Fibroblast of the aortic adventitia (primary cell): ENCODE data around the gene SNCG. TPM values are rescaled to one million over a fixed set of nuclear protein-coding genes. Genes with fewer than 3 reads are reported as not detected.
"Not testable (repeated sequence)": the region's sequence is repeated elsewhere in the genome, so short reads cannot be mapped to it uniquely, and the experiment has no call there.

Experiments used
- DNase-seq: peaks from one replicate; pipeline ENCODE4 v3.0.0-alpha.2; 2010; ENCODE audit warnings: low read depth
- H3K4me3 ChIP-seq: 2 replicates; pipeline ENCODE4 v1.5.1; 2011; ENCODE audit warnings: low read depth, mild to moderate bottlenecking, control low read depth, low read length, moderate library complexity
- CTCF ChIP-seq: IDR thresholded peaks from 2 replicates; pipeline ENCODE4 v1.5.1; 2011; ENCODE audit warnings: mild to moderate bottlenecking, low read length, control low read depth, inconsistent platforms; ENCODE audit not compliant: insufficient read depth
- total RNA-seq: library from RNA; depleted of rRNA; stranded (reverse); fragments of >200 nt; gene quantifications from 2 replicates; pipeline ENCODE4 v1.2.3, GENCODE V29; 2012; ENCODE audit warnings: low replicate concordance

The SNCG gene
- total RNA-seq, 1 donor, result 2.8 TPM

DNA sequence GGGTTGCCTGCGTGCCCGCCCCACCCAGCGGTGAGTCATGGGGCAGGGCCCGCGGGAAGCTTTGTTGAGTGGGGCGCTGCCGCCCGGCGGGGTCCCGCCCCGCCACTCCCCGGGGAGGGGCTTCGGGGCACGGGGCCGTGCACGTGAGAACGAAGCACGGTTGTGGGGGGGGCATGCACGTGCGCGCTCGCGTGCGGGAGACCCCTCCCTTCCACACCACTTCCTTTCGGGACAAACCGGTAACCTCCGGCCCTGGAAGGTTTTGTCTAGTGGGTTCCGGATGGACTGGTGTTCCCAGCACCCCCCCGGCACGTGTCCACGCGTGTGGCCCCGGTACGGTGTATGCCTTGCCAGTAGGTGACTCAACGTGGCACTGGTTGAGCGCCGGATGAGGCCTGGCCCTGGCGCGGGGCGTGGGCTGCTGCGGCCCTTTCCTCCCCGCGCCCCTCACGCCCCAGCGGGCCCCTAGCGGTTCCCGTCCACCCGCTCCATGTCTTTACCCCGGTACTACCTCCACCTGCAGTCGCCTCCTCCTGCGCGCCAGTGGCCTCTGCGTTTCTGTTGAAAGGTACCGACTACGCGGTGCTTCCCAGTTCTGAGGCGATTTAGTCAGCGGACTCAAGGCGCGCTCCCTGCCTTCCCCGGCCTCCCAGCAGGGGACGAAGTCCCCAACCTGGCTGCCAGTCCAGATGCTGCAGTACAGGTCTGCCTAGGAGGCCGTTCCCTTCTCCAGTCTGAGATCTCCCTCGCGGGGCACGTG, 13.0 kb downstream of the SNCG start:
- TF ChIP-seq CTCF, result no peak
- DNase-seq, result peak; percentile 85

DNA sequence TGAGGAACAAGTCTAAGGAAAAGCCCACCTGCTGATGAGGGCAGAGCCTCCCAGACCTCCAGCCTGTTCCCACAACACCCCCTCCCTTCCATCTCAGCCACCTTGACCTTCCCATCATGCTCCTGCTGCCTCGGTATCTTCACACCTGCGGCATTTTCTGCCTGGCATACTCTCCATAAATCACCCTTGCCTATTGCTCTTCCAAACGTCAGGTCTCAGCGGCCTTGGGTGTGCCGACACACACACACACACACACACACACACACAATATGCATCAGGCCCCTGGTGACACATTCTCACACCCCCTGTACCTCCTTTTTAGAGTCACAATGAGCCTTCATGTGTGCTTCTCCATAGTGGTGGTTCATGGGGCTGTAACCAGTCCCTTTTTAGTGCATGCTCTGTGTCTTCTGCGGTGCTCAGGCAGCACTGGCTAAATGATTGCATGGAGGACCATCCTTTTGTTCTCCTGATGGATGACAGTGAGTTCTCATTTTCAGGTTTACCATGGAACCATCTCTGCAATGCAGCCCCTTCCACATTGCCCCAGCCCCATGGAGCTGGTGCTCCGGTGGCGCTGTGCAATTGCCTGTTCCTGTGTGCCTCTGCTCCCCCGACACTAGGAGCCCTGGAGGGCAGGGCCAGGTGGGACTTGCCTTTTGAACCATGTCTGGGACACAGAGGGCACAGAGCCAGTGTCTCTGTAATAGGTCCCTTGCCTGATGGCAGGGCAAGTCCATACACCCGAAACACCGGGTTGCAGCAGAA, 14.4 kb downstream of the SNCG start:
- no peak for DNase-seq
- no peak for TF ChIP-seq CTCF
- H3K4me3 ChIP-seq, result no peak overlapping the region

More for the DNA sequence above, 13.0 kb downstream of the SNCG start:
- peak overlapping the region; percentile 73 for H3K4me3 ChIP-seq

- DNase-seq, result no peak
- TF ChIP-seq CTCF, result no peak
- no peak overlapping the region for H3K4me3 ChIP-seq
Measured at GRCh38 chr10:86974484-86974883, 16.1 kb downstream of the SNCG start.

DNA sequence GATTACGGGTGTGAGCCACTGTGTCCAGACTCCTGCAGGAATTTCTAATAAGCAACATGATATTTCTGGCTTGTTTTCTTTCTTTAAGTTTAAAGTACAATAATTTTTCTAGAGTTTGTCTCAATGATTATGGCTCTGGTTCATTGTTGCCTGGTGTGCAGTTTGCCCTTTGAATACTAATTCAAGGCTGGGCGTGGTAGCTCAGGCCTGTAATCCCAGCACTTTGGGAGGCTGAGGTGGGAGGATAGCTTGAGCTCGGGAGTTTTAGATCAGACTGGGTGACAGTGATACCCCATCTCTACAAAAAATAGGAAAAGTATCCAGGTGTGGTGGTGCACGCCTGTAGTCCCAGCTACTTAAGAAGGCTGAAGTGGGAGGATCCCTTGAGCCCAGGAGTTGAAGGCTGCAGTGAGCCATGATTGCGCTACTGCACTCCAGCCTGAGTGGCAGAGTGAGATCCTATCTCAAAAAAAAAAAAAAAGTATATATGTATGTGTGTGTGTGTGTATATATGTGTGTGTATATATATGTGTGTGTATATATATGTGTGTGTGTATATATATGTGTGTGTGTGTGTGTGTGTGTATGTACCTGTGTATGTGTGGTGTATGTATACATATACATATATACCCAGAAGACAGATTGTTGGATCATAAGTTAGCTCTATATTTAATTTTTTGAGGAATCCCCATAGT, 18.1 kb downstream of the SNCG start:
- no peak for TF ChIP-seq CTCF
- DNase-seq, result no peak
- no peak overlapping the region for H3K4me3 ChIP-seq

GRCh38 chr10:86978457-86978856, 20.1 kb downstream of the SNCG start:
- DNase-seq, result not testable (repeated sequence)

GRCh38 chr10:86979296-86979818, 21.0 kb downstream of the SNCG start:
- DNase-seq, result no peak
- no peak for TF ChIP-seq CTCF
- H3K4me3 ChIP-seq, result no peak overlapping the region

More at GRCh38 chr10:86978457-86978856, 20.1 kb downstream of the SNCG start:
- H3K4me3 ChIP-seq, result not testable (repeated sequence)
